Activated T-cell treated with anti-CD3 and anti-CD28 coated beads for 1 hour (primary cell): ENCODE measurements around the gene GALK2.
"Not testable (repeated sequence)": the region's sequence is repeated elsewhere in the genome, so short reads cannot be mapped to it uniquely, and the experiment has no call there.

Experiments
- DNase-seq: peaks from one replicate; pipeline ENCODE4 v3.0.0-alpha.2; 2020; ENCODE audit warnings: low read depth

The GALK2 gene

DNA sequence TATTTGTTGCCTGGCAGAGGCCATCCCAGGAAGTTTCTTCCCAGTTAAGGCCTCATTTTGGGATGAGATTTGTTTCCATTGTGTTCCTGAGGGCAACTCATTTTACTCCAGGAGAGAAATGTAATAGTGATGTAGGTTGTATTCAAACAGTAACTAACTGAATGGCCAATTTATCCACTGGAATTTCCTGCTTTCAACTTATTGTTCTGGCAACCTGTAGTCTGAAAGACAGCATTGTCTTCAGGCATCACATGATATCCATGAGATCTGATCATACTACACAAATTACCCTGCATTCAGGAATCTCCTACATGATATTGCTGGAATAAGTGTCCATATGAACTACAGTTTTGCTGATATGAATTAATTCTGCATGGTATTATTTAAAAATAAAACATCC lies 173.5 kb downstream of the GALK2 start:
- no peak for DNase-seq

GRCh38 chr15:49354439-49354838 lies 184.4 kb downstream of the GALK2 start:
- not testable (repeated sequence) for DNase-seq

DNA sequence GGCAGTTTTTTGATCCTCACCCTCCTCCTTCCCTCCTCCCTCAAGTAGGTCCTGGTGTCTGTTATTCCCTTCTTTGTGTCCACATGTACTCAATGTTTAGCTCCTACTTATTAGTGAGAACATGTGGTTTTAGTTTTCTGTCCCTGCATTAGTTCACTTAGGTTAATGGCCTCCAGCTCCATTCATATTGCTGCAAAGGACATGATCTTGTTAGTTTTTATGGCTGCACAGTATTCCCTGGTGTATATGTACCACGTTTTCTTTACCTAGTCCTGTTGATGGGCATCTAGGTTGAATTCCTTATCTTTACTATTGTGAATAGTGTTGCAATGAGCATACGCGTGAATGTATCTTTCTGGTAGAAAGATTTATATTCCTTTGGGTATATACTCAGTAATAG lies 191.3 kb downstream of the GALK2 start:
- no peak for DNase-seq

GRCh38 chr15:49366496-49366895 lies 196.4 kb downstream of the GALK2 start:
- DNase-seq = no peak

DNA sequence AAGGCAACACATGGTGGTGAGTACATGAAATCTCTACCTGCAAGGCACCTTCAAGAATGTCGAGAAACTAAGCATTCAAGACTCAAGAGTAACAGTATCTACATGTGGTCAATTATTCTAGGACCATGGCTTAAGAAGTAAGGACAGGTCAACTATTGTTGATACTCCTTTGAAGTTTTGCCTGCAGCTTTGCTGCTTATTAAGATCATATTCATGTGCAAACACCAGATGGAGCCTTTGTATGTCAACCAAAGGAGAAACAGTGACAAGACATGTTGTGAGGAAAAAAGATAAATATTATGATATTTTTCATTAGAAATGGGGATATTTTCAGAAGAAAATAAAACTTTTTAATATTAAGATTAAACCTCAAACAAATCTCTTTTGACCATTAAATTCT lies 200.7 kb downstream of the GALK2 start:
- DNase-seq = no peak

DNA sequence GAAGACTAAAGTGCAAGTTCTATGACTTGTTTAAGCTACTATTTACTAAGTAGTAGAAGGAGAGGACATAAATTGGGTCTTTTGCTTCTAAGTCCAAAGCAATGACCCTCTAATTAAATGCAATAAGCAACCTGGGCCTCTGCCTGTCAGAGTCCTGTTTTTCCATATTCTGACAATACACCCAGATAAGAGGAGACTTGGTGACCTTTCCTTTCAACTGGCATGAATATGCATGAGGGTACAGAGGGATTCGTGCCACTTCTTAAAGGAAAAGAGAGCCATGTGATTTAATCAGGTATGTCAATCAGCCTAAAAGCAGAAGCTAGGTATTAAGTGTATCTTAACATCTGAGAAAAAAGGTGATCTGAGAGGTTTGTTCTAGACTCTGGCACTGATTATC lies 202.3 kb downstream of the GALK2 start:
- DNase-seq = no peak

DNA sequence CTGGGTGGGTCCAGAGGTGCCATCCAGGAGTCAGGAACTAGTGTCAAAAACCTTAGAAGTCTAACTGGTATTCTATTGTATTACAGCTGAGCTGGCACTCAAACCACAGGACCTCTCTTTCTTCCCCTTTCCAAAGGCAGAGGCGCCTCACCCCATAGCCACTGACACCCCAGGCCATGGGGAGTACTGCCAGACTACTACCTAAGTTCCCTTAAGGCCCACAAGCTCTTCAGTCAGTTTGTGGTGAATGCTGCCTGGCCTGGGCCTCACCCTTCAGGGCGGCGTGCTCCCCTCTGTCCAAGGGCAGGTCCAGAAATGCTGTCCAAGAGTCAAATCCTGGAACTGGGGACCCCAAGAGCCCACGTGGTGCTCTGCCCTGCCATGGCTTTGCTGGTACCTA lies 209.9 kb downstream of the GALK2 start:
- no peak for DNase-seq

DNA sequence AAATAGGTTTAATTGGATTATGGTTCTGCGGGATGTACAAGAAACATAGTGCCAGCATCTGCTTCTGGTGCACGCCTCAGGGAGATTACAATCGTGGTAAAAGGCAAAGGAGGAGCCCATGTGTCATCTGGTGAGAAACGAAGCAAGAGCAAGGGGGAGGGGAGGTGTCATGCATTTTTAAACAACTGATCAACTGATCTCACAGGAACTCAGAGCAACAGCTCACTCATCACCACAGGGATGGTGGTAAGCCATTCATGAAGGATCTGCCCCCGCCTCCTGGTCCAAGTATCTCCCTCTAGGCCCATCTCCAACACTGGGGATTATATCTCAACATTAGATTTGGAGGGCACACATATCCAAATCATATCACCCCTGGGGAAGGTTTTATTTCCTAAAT lies 210.9 kb downstream of the GALK2 start:
- no peak for DNase-seq
